Kidney capillary endothelial cell (primary cell): ENCODE results near the gene TYRO3.
A peak's percentile ranks its signal among the peaks of the same experiment; 100 is the strongest.
"Not testable (repeated sequence)": the region's sequence is repeated elsewhere in the genome, so short reads cannot be mapped to it uniquely, and the experiment has no call there.

Experiments
- DNase-seq: peaks from one replicate; pipeline ENCODE4 v3.0.0-alpha.2; 2018; ENCODE audit warnings: low spot score

The TYRO3 gene

GRCh38 chr15:41574158-41574557, 15.1 kb downstream of the TYRO3 start:
- no peak for DNase-seq

- DNase-seq = no peak
Observed at GRCh38 chr15:41575282-41575681, 16.3 kb downstream of the TYRO3 start.

GRCh38 chr15:41577863-41578735, 19.1 kb downstream of the TYRO3 start:
- no peak for DNase-seq

- DNase-seq = no peak
Observed at GRCh38 chr15:41578736-41579383, 19.8 kb downstream of the TYRO3 start.

- DNase-seq = no peak
Observed at GRCh38 chr15:41581110-41581509, 22.1 kb downstream of the TYRO3 start.

- no peak for DNase-seq
Observed at GRCh38 chr15:41583795-41584194, 24.8 kb downstream of the TYRO3 start.

- DNase-seq = no peak
Observed at GRCh38 chr15:41584636-41585126, 25.7 kb downstream of the TYRO3 start.

GRCh38 chr15:41585127-41586047, 26.4 kb downstream of the TYRO3 start:
- DNase-seq = peak; percentile 52

- not testable (repeated sequence) for DNase-seq
Observed at GRCh38 chr15:41586531-41587282, 27.7 kb downstream of the TYRO3 start.

- DNase-seq = not testable (repeated sequence)
Observed at GRCh38 chr15:41589018-41589417, 30.0 kb downstream of the TYRO3 start.

GRCh38 chr15:41589571-41589970, 30.6 kb downstream of the TYRO3 start:
- not testable (repeated sequence) for DNase-seq

GRCh38 chr15:41591217-41591616, 32.2 kb downstream of the TYRO3 start:
- not testable (repeated sequence) for DNase-seq

GRCh38 chr15:41592718-41593117, 33.7 kb downstream of the TYRO3 start:
- not testable (repeated sequence) for DNase-seq

GRCh38 chr15:41594801-41595746, 36.1 kb downstream of the TYRO3 start:
- no peak for DNase-seq

GRCh38 chr15:41596972-41597371, 38.0 kb downstream of the TYRO3 start:
- no peak for DNase-seq

- no peak for DNase-seq
Observed at GRCh38 chr15:41597787-41598186, 38.8 kb downstream of the TYRO3 start.

- DNase-seq = no peak
Observed at GRCh38 chr15:41599061-41599460, 40.0 kb downstream of the TYRO3 start.

GRCh38 chr15:41603411-41603935, 44.5 kb downstream of the TYRO3 start:
- DNase-seq = no peak

GRCh38 chr15:41603941-41604911, 45.2 kb downstream of the TYRO3 start:
- peak; percentile 53 for DNase-seq
